ENCODE data around the gene DNM3.

Gene DNM3

DNA sequence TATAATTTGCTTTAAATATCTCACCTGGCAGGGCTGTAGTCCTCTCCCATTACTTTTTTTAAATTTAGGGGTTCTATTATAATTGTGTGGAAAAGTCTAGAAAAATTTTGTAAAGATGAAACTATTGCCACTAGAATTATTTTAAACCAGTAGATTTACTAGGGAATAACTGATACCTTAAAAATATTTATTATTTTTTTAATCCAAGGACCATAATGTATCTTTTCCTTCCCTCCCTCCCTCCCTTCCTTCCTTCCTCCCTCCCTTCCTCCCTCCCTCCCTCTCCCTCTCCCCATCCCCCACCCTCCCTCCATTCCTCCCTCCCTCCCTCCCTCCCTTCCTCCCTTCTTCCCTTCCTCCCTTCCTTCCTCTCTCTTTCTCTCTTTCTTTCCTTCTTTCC lies 90.5 kb downstream of the DNM3 start:
- no peak for DNase-seq

DNA sequence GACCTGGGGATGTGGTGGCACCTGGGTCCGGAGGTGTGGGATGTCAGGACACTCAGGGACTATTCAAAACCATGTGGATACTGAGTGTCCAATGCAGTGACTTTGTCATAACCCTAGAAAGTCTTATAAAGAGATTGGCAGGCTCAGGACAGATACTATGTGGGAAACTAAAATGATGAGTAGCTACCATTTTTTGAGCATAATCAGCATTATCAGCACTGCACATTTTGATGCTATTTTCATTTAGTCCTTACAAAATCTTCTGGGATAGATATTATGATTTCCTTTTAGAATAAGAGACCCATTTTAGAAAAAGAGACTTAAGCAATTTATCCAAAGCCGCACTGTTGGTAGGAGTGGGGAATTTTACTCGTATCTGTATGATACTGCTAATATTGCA lies 93.4 kb downstream of the DNM3 start:
- no peak for DNase-seq

DNA sequence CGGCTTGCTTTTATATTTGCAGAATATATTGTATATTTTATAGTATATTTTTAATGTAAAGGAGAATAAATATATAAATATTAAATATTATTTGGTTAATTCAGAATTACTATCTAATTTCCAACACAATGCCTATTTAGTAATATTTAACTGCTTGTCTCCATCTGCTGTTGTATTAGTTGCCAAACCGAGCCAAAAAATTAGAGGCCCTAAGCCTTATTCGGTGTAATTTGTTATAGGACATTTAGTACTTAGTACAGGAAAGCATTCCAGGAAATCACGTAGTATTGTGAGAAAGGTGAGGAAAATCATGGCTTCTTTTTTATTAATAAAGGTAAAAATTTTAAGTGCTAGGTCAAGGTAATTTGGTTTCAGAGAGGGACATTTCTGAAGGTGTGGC lies 93.8 kb downstream of the DNM3 start:
- DNase-seq: no peak

DNA sequence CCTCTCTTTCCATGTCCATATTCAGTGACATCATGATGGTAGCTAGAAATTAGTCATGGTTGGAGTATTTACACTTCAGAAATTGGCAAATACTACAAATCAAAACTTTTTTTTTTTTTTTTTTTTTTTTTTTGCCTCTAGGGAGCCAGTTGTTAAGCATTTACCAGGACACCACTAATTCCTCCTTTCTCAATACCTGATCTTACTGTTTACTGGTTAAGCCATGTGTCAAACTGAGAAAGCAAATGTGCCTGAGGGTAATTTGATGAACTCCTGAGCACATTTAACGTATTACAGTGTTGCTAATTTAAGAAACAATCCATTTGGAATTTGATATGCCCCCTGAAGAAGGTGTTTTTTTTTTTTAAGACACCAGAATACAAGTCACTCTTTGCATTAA lies 94.4 kb downstream of the DNM3 start:
- DNase-seq: no peak

DNA sequence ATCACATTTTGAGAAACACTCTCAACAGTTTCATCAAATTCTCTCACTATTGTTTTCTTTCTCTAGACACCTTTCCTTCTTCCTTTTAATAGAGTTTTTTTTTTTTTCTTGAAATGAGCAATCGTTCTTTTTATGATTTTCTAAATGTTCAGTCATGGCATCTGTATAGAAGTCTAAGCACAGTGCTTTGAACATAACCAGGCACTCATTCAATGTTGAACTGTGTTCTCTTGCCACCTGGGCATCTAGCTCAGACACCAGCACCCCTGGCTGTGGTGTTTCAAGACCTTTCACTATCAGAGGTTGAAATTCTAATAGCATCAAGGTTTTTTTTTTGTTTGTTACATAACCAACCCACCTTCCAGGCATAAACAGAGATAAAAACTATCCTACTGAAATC lies 96.6 kb downstream of the DNM3 start:
- no peak for DNase-seq

DNA sequence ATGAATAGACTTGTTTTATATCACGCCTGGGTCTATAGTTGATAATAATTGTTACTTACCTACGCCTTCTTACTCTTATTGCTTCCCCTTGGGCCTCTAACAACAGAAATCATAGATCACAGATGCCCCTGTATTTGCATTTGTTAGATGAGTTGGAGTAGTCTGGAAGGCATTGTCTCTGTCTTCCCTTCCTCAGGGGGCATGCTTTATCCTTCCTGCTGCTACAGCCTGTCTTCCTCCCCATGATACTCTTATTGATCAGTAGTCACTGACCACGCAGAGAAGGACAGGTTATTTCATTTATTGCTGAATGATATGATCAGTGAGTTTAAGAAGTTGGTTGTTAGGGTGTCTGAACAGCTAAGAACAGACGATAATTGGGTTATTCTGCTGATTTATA lies 98.4 kb downstream of the DNM3 start:
- no peak for DNase-seq

DNA sequence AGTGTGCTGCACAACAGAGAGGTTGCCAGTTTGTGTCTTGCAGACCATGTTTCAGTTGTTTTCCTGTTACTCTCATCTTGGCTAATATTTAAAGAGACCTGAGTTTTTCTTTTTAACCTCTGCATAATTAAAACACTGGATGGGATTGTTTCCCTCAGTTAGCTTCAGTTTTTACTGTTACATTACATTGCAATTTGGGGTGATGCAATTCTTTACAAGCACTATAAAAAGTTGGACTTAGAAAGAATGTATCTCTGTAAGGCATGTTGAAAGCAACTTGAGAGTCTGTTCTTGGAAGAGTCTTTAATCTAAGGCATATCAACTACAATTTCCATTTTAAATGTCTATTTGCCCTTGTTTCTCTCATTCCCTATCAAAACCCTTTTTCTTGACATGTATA lies 99.1 kb downstream of the DNM3 start:
- peak; percentile 33 for DNase-seq

DNA sequence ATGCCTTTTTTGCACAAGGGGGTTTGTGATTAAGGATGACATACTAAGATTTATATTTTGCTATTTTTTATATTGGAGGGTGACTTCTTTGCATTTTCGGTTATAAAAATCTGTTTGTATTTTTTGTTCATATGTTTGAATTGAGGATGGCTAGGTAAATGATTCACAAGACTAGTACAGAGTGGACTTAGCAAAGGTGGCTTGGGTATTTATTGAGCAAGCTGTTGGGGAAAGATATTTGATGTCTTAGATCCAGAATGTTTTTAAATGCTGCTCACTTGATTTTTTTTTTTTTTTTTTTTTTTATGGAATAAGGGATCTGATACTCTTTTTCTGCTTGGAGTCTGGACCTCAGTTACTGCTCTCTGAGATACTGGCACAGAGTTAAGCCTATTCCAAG lies 100.6 kb downstream of the DNM3 start:
- no peak for DNase-seq

DNA sequence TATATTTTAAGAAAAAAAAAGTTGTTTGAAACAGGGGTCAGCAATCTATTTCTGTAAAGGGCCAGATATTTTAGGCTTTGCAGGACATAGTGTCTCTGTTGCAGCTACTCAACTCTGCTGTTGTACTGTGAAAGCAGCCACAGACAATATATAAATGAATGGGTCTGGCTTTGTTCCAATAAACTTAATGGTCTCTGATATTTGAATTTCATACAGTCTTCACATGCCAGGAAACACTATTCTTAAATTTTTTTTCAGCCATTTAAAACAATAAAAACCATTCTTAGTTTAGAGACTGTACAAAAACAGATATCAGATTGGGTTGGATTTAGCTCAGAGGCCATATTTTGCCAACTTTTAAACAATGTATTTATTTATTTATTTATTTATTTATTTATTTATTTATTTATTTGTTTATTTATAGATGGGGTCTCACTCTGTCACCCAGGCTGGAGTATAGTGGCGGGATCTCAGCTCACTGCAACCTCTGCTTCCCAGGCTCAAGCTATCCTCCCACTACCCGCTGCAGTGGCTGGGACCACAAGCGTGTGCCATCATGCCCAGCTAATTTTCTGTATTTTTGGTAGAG lies 102.8 kb downstream of the DNM3 start:
- no peak for DNase-seq

DNA sequence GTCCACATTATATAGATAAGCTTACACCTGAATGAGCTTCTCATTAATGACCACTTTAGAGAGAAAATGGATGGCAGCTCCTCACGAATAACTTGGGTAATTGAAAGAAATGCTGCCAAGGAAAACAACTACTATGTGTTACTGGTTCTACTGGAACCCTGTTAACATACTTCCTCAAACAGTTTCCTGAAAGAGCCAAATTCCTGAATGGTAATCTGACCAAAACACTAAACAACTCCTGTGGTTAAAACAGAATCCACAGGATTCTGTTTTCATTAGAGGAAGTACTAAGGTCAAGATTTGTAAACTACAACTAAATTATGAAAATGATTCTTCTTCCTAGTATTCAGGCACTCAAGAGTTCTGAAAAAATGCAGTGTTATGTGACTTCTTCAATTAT lies 107.2 kb downstream of the DNM3 start:
- DNase-seq: peak; percentile 4

DNA sequence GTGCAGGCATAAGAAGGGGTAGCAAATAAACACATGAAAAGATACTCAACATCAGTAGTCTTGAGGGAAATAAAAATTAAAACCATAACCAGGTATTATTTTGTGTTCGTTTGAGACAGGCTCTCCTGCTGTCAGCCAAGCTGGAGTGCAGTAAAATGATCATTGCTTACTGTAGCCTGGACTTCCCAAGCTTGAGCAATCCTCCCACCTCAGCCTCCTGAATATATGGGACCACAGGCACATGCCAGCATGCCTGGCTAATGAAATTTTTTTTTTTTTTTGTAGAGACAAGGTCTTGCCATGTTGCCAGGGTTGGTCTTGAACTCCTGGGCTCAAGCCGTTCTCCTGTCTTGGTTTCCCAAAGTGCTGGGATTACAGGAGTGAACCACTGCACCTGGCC lies 108.0 kb downstream of the DNM3 start:
- DNase-seq: no peak

DNA sequence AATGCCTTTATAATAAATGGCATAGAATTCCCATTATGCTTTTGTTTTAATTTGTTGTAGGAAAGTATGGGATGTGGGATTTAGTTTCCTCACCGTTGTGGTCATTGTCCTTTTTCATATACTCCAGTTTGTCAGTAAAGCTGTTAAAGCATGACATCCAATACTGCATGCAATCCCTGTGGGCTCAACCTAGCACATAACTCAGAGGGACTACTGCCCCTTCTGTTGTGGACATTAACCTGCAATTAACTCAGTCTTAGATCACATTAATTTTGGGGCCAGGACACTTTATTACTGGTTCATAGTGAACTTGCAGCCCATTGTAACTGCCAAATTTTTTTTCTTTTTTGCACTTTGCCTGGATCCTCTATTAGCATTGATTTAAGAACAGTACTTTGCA lies 112.5 kb downstream of the DNM3 start:
- DNase-seq: no peak

DNA sequence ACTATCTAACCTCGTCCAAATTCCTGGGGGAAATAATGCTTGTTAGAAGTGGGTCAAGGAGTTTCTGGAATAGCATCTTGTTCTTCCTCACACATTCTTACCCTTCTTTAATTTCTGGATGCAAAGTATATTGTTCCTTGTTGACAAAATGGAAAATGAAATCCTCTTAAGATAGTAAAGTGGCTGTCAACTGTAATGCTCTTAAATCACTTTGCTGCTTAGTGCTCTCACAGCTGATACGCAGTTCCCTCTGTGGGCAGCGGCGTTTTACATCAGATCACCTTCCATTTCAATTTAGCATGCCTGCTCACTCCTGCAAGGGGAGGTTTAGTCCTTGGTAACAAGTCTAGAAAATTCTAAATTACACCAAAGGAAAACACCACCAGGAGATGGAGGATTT lies 113.1 kb downstream of the DNM3 start:
- DNase-seq: no peak

DNA sequence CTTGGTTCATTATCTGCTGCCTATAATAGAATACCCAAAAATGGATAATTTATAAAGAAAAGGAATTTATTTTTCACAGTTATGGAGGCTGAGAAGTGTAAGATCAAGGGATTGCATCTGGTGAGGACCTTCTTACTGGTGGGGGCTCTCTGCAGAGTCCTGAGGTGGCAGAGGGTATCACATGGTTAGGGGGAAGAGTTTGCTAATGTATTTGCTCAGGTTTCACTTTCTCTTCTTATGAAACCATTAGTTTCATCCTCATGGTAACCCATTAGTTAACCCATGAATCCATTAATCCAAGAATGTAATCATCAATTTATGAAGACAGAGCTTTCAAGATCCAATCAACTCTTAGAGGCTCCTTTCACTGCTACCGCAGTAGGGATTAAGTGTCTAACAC lies 120.6 kb downstream of the DNM3 start:
- no peak for DNase-seq

DNA sequence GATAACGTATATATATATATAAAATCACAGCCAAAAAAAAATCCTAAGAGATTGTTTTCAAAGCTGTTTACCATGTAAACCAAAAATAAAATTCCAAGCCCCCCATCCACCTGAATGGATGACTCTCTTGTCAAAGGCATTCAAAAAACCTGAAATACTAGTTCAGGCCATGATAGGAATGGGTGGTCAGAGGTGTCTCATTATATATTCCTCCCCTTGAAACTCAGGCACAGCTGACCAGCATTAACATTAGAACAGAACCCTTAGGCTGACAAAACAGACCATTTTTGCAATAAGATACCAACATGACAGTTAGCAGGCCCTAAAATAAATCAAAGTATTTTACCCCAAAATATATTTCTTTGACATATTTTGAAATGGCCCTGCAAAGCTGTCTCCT lies 122.5 kb downstream of the DNM3 start:
- DNase-seq: no peak

DNA sequence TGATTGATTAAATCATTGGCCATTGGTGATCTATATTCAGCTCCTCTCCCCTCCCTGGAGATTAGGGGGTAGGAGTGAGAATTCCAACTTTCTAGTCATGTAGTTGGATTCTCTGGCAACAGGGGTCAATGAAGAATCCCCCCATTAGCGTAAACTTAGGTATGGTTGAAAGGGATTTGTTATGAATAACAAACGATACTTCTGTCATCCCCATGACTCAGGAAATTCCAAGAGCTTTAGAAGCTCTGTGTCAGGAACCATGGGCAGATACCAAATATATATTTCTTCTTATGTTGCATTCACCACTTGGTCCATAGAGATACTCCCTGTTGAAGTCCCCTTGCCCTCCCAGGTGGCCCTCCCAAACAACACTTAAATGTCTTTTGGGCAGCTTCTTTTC lies 124.5 kb downstream of the DNM3 start:
- DNase-seq: peak; percentile 53

DNA sequence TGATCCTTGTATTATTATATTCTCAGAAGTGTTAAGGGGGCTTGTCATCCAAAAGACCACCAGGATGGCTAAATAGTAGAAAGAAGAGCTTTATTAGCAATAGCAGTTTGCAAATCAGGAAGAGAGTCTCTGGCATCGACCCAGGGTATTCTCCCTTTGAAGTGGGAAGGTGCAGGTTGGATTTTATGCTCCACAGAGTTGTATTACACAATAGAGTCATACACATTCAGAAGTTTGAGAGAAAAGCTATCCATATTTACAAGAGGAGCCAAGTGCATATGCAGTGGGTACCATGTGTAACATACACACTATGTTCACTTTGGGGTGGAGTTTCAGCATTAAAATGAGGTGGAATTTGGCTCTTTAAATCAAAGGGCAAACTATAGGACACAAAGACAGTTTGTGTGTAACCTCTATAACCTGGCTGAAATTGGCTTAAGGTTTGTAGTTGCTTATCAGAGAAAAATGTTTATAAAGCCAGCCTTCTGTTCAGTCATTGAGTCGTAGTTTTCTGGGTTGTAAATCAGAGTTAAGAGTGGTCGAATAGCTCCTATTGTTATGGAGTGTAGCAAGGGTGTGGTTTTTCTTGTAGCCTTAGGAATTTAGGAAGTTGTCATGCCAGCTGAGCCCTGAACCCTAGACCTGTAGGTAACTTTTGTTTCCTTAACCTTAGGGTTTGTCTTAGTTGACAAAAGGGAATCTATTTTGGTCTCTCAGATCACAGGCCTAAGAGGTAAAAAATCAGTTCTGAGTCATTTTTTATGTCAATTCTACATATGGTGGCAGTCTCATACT lies 125.3 kb downstream of the DNM3 start:
- DNase-seq: no peak

DNA sequence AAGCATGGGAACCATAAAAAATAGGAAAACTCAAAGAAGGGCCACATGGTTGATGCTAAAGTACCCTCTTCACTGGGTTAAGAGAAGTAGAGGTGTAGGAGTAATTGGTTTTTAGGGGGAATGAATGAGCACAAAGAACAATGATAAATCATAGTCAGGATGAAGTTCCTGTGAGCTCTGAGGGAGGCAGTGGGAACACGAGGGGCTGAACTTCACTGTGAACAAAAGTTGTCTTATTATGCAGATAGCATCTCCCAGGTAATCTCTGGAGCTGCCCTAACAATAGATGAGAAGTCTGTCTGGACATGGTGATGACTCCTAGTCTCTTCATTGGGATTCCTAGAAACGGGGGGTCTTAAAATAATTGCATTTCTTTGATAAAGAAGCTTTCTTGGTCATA lies 127.9 kb downstream of the DNM3 start:
- no peak for DNase-seq

DNA sequence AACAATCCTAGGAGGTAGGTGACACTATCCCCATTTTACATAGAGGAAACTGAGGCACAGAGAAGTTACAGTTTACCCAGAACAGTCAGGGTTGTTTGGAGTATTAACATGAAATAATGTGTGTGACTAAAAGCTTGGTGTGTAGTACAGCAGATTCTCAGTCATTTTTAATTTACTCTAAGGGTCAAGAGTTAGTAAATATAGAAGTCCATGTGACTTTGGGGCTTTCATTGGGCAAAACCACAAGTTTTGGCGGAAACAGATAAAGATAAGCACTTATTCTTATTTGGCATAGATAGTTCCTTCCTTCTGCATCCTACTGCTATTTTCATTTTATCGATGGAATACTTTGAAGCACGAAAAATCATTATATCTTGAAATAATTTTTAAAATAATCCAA lies 128.5 kb downstream of the DNM3 start:
- DNase-seq: no peak

DNA sequence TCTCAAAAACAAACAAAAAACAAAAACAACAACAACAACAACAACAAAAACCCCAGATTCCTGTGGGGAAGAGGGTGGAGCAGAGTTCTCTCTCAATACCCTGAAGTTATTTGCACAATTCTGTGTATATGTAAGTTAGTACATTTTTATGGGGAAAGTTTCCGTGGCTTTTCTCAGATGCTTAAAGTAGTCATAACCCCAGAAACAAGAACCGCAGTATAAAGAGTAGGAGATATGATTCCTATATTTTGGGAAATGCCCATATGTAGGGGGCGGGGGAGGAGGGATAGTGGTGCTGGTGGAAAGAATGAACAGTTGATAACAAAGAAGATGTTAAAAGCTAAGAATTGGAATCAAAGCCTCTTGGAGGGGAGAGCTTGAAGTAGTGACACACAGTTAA lies 131.5 kb downstream of the DNM3 start:
- no peak for DNase-seq

DNA sequence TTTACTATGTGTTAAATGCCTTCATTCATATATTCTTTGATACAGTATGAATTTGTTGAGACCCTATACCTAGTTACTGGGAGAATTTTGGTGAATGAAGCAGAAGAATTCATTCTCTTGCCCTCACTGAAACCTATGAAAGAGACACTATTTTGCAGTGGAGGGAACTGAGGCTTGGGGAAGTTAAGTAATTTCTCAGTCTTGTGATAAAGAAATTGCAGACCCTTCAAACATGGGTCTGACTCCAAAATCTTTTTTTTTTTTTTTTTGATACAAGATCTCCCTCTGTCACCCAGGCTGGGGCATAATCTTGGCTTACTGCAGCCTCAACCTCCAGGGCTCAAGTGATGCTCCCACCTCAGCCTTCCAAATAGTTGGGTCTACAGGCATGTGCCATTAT lies 132.1 kb downstream of the DNM3 start:
- no peak for DNase-seq

DNA sequence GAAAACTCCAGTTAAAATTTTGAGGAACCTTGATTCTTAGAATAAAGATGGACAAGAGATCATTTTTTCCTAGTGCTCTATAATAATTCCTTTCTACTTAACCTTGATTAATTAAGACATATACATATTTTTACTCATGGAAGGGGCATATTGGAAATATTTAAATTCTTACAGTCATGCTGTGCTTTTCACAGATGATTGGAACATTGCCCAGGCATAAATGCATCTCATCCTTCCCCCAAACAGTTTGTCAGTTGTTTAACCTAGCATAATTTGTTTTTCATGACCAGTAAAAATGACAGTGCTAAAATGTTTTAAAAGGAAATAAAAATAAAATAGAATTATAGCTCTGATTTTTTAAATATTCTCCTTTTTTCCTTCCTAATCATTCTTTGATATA lies 140.0 kb downstream of the DNM3 start:
- no peak for DNase-seq

DNA sequence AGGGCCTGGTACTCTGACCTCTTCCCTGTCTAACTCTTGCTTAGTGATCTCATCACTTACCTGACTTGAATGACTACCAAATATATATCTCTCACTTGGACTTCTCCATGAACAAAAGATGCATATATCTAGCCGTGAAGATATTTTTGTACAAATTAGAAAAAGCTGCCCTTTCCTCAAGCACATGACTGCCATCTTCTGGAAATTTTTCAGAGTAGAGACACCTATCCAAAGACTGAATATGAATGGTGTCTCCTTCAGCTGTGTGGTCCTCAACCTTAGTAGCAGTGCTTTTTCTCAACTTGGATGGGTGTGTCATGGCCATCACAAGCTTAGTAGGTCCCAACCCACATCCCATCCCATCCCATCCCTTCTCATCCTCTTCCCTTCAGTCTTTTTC lies 142.3 kb downstream of the DNM3 start:
- DNase-seq: peak; percentile 46

DNA sequence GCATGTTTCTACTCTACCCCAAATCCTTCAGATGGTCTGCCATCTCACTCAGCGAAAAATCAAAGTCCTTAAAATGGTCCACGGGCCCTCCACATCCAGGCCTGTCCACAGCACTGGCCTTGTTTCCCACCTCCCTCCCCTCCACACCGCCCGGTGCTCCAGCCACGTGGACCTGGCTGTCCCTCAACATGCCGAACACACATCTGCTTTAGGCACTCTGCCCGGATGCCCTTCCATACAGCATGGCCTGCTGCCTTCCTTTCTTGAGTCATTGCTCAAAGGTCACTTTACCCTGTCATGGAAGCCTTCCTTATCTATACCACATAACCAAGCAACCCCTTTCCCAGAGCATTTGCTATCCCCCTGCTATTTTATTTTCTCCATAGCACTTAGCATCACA lies 143.0 kb downstream of the DNM3 start:
- DNase-seq: no peak

DNA sequence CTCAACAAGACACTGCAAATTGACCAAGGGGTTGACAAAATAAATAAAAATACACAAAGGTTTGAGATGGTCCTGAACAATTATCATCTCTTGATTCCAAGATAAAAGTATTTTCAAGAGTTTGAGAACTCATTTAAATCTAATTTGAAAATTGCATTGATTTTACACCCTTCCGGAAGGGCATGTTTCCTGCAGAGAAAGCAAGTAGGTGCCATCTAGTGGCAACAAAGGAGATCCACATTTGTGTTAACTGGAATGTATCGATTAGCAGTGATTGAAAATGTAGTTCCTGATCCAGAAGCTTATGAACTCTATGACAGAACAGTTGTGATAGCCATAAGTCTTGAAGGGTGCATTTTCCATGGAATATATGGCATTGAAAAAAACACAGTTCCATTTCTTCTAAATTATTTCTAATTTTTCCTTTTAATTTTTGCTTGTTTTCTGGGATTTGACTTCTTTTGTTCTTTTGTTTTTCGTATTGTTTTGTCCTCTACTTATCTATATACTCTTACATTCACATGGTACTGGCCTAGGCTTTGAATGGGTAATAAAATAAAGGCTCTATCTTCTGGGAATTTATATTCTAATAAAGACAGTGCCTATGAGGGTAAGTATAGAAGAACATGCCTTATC lies 143.7 kb downstream of the DNM3 start:
- DNase-seq: peak; percentile 46
